ENCODE data around the gene KAZALD1. TPM values are rescaled to one million over a fixed set of nuclear protein-coding genes. Genes with fewer than 3 reads are reported as not detected.

Gene KAZALD1
- polyA plus RNA-seq, 1 donor from 2014 or later = 1.6 TPM

DNA sequence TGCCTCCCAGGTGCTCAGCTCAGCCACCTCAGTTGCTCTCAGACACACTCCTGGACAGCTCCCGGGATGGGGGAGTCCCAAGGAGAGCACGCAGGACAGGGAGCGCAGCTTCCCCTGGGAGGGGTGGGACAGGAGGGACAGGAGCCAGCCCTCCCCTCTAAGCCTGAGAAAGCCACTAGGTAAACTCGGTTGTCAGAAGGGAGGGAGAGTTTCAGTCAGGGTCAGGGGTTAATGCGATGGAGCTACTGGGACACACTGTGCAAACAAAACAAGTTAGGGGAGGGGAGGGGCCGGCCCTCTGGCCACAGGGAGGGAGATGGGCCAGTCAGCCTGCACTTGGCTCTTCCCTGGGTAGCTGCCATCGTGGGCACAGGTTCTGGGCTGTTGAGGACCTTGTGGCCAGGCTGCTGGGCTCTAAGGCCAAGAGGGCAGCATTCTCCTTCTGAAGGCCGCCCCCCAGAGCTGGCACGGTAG is 31.1 kb downstream of the KAZALD1 start:
- Histone ChIP-seq H3K79me2 (replicated peaks; ENCODE audit: insufficient read depth, low read length) (no peaks in the 10 kb centered on the region), H3K9me2 (ENCODE audit: insufficient read depth, low read length) (no peaks in the 10 kb centered on the region), H3K36me3 (ENCODE audit: insufficient read depth, low read length) (no peaks in the 10 kb centered on the region), H4K20me1 (ENCODE audit: insufficient read depth) (no peaks in the 10 kb centered on the region), H3K27ac (ENCODE audit: low read length) (no peak overlapping the region), H3K4me2 (ENCODE audit: low read length) (no peak overlapping the region), H3K27me3 (ENCODE audit: insufficient read depth, low read depth, low read length) (peaks cover 33% of the 10 kb centered on the region), H3K9ac (ENCODE audit: low read length) (no peak overlapping the region), H3F3A (ENCODE audit: insufficient read depth, low read length, poor library complexity, severe bottlenecking) (no peaks in the 10 kb centered on the region), H3K9me3 (ENCODE audit: low read length) (no peaks in the 10 kb centered on the region), H2AFZ (ENCODE audit: low read depth, low read length) (no peak overlapping the region), H3K4me3 (ENCODE audit: low read length) (no peak overlapping the region)
- TF ChIP-seq SMC3 (conservative IDR thresholded peaks at IDR 0.05; ENCODE audit: poor library complexity) (no peak), RAD21 (conservative IDR thresholded peaks at IDR 0.05) (no peak), MXI1 (conservative IDR thresholded peaks at IDR 0.05; ENCODE audit: poor library complexity, severe bottlenecking) (no peak), POLR2AphosphoS5 (IDR thresholded peaks at IDR 0.05) (no peak), EZH2 (IDR thresholded peaks at IDR 0.05; ENCODE audit: borderline replicate concordance, insufficient read depth, low read length, poor library complexity, severe bottlenecking) (no peak), TAF1 (IDR thresholded peaks at IDR 0.05; ENCODE audit: low read depth) (no peak), REST (IDR thresholded peaks at IDR 0.05; ENCODE audit: borderline replicate concordance) (no peak), EP300 (conservative IDR thresholded peaks at IDR 0.05; ENCODE audit: poor library complexity, severe bottlenecking) (no peak)
- TF ChIP-seq, protein P1, sequence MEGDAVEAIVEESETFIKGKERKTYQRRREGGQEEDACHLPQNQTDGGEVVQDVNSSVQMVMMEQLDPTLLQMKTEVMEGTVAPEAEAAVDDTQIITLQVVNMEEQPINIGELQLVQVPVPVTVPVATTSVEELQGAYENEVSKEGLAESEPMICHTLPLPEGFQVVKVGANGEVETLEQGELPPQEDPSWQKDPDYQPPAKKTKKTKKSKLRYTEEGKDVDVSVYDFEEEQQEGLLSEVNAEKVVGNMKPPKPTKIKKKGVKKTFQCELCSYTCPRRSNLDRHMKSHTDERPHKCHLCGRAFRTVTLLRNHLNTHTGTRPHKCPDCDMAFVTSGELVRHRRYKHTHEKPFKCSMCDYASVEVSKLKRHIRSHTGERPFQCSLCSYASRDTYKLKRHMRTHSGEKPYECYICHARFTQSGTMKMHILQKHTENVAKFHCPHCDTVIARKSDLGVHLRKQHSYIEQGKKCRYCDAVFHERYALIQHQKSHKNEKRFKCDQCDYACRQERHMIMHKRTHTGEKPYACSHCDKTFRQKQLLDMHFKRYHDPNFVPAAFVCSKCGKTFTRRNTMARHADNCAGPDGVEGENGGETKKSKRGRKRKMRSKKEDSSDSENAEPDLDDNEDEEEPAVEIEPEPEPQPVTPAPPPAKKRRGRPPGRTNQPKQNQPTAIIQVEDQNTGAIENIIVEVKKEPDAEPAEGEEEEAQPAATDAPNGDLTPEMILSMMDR (IDR thresholded peaks at IDR 0.05; ENCODE audit: poor library complexity, severe bottlenecking) = no peak

DNA sequence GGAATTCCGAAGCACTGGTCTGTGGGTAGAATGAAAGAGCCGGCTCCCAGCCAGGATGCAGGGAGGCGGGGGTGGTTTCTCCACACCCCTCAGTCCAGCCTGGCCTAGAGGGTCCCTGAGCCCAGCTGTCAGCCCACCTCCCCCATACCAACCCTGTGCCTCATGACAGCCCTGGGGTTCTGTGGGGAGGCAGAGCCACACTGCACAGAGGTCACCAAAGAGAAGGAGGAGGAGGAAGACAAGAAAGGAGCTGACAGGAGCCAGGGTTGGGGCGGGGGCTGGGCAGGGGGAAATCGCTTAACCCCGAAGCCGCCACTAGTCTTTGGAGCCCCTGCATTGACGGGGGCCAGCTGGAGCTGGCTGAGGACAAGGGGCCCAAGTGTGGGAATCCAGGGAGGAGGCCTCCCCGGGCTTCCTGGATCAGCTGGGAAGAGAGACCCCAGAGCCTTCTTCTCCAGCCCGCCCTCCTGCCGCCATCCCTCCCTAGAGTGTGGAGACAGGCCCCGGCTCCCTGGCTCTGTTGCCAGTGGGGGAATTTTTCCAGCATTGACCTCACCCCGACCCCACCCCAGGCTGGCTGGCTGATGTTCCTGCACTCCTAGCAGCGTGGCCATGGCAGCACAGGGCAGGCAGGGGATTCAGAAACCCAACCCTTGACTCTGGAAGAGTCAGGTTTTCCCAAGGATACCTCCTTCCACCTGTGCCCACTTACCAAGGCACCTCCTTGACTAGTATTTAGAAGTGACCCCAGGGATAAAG is 32.5 kb downstream of the KAZALD1 start:
- no peak for TF ChIP-seq REST (IDR thresholded peaks at IDR 0.05; ENCODE audit: borderline replicate concordance)
- Histone ChIP-seq H2AFZ (ENCODE audit: low read depth, low read length) (no peak overlapping the region), H3K27me3 (ENCODE audit: insufficient read depth, low read depth, low read length) (peaks cover 38% of the 10 kb centered on the region), H4K20me1 (ENCODE audit: insufficient read depth) (no peaks in the 10 kb centered on the region), H3K9ac (ENCODE audit: low read length) (no peak overlapping the region), H3K9me2 (ENCODE audit: insufficient read depth, low read length) (no peaks in the 10 kb centered on the region), H3K4me3 (ENCODE audit: low read length) (no peak overlapping the region), H3K27ac (ENCODE audit: low read length) (no peak overlapping the region), H3F3A (ENCODE audit: insufficient read depth, low read length, poor library complexity, severe bottlenecking) (no peaks in the 10 kb centered on the region), H3K36me3 (ENCODE audit: insufficient read depth, low read length) (no peaks in the 10 kb centered on the region), H3K4me2 (ENCODE audit: low read length) (no peak overlapping the region), H3K79me2 (replicated peaks; ENCODE audit: insufficient read depth, low read length) (no peaks in the 10 kb centered on the region), H3K9me3 (ENCODE audit: low read length) (no peaks in the 10 kb centered on the region)
